Neural progenitor cell (in vitro differentiated cells): Measurements from ENCODE around the gene SLC7A10.

Experiments used
- EZH2 ChIP-seq: fragments of 200-600 bp; sonication (generic); IDR thresholded peaks from 2 replicates; pipeline ENCODE4 v1.6.1; 2017; ENCODE audit warnings: antibody characterized with exemption, mild to moderate bottlenecking, moderate library complexity
- EZH2phosphoT487 ChIP-seq: fragments of 200-600 bp; sonication (generic); IDR thresholded peaks from 2 replicates; pipeline ENCODE4 v1.6.1; 2017; ENCODE audit warnings: antibody characterized with exemption
- TF ChIP-seq, protein P1 (sequence below): fragments of 200-600 bp; sonication (generic); IDR thresholded peaks from 2 replicates; pipeline ENCODE4 v1.5.1; 2017; ENCODE audit warnings: antibody characterized with exemption, mild to moderate bottlenecking

DNA sequence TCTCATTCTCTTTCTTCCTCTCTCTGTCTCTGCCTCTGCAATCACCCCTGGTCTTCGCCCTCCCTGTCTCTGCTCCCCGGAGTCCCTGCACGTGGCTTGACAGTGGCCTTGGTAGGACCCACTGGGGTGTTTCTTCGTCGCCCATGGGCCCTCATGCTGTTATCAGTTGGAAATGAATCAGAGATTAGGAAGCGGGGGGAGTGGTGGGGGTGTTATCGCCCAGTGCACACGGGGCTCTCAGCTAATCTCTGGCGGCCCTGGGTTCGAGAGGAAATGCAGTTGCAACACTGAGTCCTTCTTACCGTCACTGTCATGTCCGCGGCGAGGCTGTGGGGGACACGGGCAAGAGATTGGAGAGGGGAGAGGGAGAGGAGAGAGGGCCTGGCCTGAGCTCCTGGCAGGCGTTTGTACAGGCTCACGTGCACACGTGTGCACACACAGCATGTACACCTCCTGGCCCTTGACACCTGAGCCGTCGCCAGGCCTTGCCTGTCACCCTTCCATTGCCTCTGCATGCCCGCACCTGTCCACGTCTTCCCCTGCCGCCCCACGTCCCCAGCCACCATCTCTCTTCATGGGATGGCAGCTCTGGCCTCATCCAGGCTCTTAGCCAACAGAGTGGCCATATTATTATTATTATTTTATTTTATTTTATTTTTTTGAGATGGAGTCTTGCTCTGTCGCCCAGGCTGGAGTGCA is 37.8 kb upstream of the SLC7A10 start:
- TF ChIP-seq, protein P1, sequence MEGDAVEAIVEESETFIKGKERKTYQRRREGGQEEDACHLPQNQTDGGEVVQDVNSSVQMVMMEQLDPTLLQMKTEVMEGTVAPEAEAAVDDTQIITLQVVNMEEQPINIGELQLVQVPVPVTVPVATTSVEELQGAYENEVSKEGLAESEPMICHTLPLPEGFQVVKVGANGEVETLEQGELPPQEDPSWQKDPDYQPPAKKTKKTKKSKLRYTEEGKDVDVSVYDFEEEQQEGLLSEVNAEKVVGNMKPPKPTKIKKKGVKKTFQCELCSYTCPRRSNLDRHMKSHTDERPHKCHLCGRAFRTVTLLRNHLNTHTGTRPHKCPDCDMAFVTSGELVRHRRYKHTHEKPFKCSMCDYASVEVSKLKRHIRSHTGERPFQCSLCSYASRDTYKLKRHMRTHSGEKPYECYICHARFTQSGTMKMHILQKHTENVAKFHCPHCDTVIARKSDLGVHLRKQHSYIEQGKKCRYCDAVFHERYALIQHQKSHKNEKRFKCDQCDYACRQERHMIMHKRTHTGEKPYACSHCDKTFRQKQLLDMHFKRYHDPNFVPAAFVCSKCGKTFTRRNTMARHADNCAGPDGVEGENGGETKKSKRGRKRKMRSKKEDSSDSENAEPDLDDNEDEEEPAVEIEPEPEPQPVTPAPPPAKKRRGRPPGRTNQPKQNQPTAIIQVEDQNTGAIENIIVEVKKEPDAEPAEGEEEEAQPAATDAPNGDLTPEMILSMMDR, result no peak
- TF ChIP-seq EZH2 (no peak), EZH2phosphoT487 (no peak)
